Neural crest cell (in vitro differentiated cells): ENCODE measurements around the gene TSFM. TPM values are rescaled to one million over a fixed set of nuclear protein-coding genes. Genes with fewer than 3 reads are reported as not detected.

Experiments
- DNase-seq: peaks from one replicate; pipeline ENCODE4 v3.0.0; 2021; ENCODE audit warnings: low read depth, mixed read lengths, low spot score
- H3K27ac Mint-ChIP-seq: one replicate; pipeline ENCODE4 v1.8.0; 2021; ENCODE audit warnings: mild to moderate bottlenecking, mixed read lengths; ENCODE audit not compliant: unreplicated experiment
- H3K27me3 Mint-ChIP-seq: 2 replicates; pipeline ENCODE4 v1.8.0; 2021; ENCODE audit warnings: low read depth, mild to moderate bottlenecking, mixed read lengths
- H3K36me3 Mint-ChIP-seq: 2 replicates; pipeline ENCODE4 v1.8.0; 2021; ENCODE audit warnings: low read depth, mild to moderate bottlenecking, mixed read lengths
- H3K4me1 Mint-ChIP-seq: 2 replicates; pipeline ENCODE4 v1.8.0; 2021; ENCODE audit warnings: mixed read lengths
- H3K4me3 Mint-ChIP-seq: one replicate; pipeline ENCODE4 v1.8.0; 2021; ENCODE audit warnings: mild to moderate bottlenecking, mixed read lengths
- H3K9me3 Mint-ChIP-seq: 2 replicates; pipeline ENCODE4 v1.8.0; 2021; ENCODE audit warnings: mixed read lengths
- CTCF ChIP-seq: fragments of 200-600 bp; sonication (generic); conservative IDR thresholded peaks from 2 replicates; pipeline ENCODE4 v1.5.0; 2021; ENCODE audit warnings: antibody characterized with exemption, mild to moderate bottlenecking
- microRNA-seq: library from miRNA; unstranded; fragments of <30 nt; microRNA quantifications from one replicate; pipeline ENCODE4, GENCODE V29; 2020
- total RNA-seq: library from RNA; stranded (reverse); gene quantifications from 2 replicates; pipeline ENCODE4 v1.2.1, GENCODE V29; 2021

Gene TSFM
- total RNA-seq, 1 donor from 2014 or later, result 32.3 TPM

GRCh38 chr12:57845478-57846284 lies 63.1 kb downstream of the TSFM start:
- peaks cover 4% of the 10 kb centered on the region for H3K27me3 Mint-ChIP-seq
- peak overlapping the region; percentile 93 for H3K4me3 Mint-ChIP-seq
- DNase-seq, result peak; percentile 52
- peaks cover 49% of the 10 kb centered on the region for H3K4me1 Mint-ChIP-seq
- no peak for TF ChIP-seq CTCF
- no peaks in the 10 kb centered on the region for H3K36me3 Mint-ChIP-seq
- no peaks in the 10 kb centered on the region for H3K9me3 Mint-ChIP-seq
- H3K27ac Mint-ChIP-seq, result peak overlapping the region; percentile 35

- DNase-seq, result peak; percentile 63
- peaks cover 7% of the 10 kb centered on the region for H3K27me3 Mint-ChIP-seq
- TF ChIP-seq CTCF, result no peak
- no peak overlapping the region for H3K27ac Mint-ChIP-seq
- H3K4me1 Mint-ChIP-seq, result peaks cover 47% of the 10 kb centered on the region
- H3K4me3 Mint-ChIP-seq, result peak overlapping the region; percentile 93
- no peaks in the 10 kb centered on the region for H3K9me3 Mint-ChIP-seq
- no peaks in the 10 kb centered on the region for H3K36me3 Mint-ChIP-seq
Observed at GRCh38 chr12:57846285-57846576, 63.6 kb downstream of the TSFM start.

- DNase-seq, result peak; percentile 99
- Mint-ChIP-seq H3K9me3 (no peaks in the 10 kb centered on the region), H3K27me3 (peaks cover 12% of the 10 kb centered on the region), H3K27ac (peak within 1 kb of the TSS; percentile 84), H3K36me3 (no peaks in the 10 kb centered on the region), H3K4me1 (peaks cover 47% of the 10 kb centered on the region), H3K4me3 (peak within 1 kb of the TSS; percentile 93)
- no peak for TF ChIP-seq CTCF
Observed at GRCh38 chr12:57846577-57847319, 64.2 kb downstream of the TSFM start, which contains the start of gene CTDSP2. CTDSP2 (minus strand) TSS chr12:57846729; CDS start chr12:57846435, 294 bp downstream.

Small RNA genes within 50 kb of the gene (microRNA-seq; reads per million reads assigned to microRNA genes)
- gene MIR26A2 (258 reads per million, percentile 69 among the genes with 10 or more reads in this experiment), gene MIR6759 (not detected)

Other genes with a start within 250 kb of the TSFM start
- 133 and 138 TPM in 2 replicates for gene DCTN2, start 235.6 kb upstream of the TSFM start, total RNA-seq
- gene KIF5A, start 232.7 kb upstream of the TSFM start, total RNA-seq, result 16.9 and 20.8 TPM in 2 replicates
- 15.9 and 17.3 TPM in 2 replicates for gene PIP4K2C, start 191.6 kb upstream of the TSFM start, total RNA-seq
- gene DTX3, start 178.0 kb upstream of the TSFM start, total RNA-seq, result 74.7 and 75.6 TPM in 2 replicates
- 41.2 and 43.8 TPM in 2 replicates for gene ARHGEF25, start 171.4 kb upstream of the TSFM start, total RNA-seq
- 18.6 and 19.5 TPM in 2 replicates for gene B4GALNT1, start 149.6 kb upstream of the TSFM start, total RNA-seq
- gene OS9, start 88.7 kb upstream of the TSFM start, total RNA-seq, result 123 and 135 TPM in 2 replicates
- 3.9 and 4.1 TPM in 2 replicates for gene AGAP2, start 44.0 kb upstream of the TSFM start, total RNA-seq
- 23.5 and 26.9 TPM in 2 replicates for gene TSPAN31, start 37.7 kb upstream of the TSFM start, total RNA-seq
- gene CDK4, start 30.5 kb upstream of the TSFM start, total RNA-seq, result 332 and 333 TPM in 2 replicates
- 16.7 and 18.8 TPM in 2 replicates for gene MARCHF9, start 27.7 kb upstream of the TSFM start, total RNA-seq
- 3.2 and 4.2 TPM in 2 replicates for gene CYP27B1, start 15.7 kb upstream of the TSFM start, total RNA-seq
- 37.8 and 40.5 TPM in 2 replicates for gene METTL1, start 10.7 kb upstream of the TSFM start, total RNA-seq
- gene EEF1AKMT3, start 10.2 kb upstream of the TSFM start, total RNA-seq, result 4.5 and 5.6 TPM in 2 replicates
- 1.6 and 1.7 TPM in 2 replicates for gene AVIL, start 35.9 kb downstream of the TSFM start, total RNA-seq
- 83.2 and 83.4 TPM in 2 replicates for gene CTDSP2, start 63.9 kb downstream of the TSFM start, total RNA-seq
- gene ATP23, start 158.8 kb downstream of the TSFM start, total RNA-seq, result 7.7 and 8.0 TPM in 2 replicates